Measurements from ENCODE around the gene NTSR2. TPM values are rescaled to one million over a fixed set of nuclear protein-coding genes. Genes with fewer than 3 reads are reported as not detected.

NTSR2 gene
- total and polyA plus RNA-seq, 2 of the 8 experiments (the other 6 are each of a cell fraction or from before 2014, with no cell fraction given) = 0.05 TPM; not detected in 1

DNA sequence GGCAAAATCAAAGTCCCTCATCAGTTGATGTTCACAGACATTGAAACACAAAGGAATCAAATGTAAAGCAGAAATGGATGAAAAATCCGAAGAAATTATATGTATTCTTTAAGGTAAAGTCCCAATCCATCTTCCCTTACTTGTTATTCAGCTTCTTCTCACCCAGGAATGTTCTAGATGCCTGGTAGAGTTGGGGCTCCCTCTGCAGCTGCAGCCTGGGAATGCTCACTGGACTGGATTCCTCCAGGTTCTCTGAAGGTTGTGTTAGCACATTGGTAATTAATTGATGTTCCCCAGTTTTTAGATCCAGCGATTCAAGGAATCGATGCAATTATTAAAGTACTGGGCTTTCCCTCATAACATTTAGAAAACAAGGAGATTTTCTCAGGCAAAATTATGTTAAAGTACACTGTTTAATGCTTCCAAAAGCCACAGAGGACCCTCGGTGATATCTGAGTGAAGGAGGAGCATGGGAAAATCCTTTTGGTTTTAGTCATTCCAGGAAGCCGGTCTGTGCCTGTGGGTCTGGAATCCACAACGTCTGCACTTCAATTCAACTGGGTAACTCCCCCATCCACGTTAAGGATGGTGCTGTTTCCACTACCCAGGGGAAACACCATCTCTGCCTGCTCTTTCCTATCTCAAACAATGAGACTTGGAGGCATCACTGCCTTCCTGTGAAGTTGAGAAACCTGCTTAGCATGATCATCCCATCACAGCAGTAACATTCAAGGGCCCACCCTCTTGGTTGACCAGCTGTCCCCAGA is 22.0 kb downstream of the NTSR2 start:
- CTCF ChIA-PET (ENCODE audit: partially characterized antibody) = interaction anchor here (0.6 to 6.2 kb wide), 20 partner anchors 8 to 170 kb away, joined by 3 to 29 read pairs (median 4); partner anchors contain the start of gene GREB1
- 0 out of 8 replicates have a peak, but pooled peaks cover 0 to 2% (median 0%) of the 10 kb centered on the region in 4 experiments for H3K36me3 ChIP-seq (ENCODE audit: control insufficient read depth in 2 of 4, insufficient read depth in 4 of 4, low read length in 3 of 4)
- H3K4me1 ChIP-seq (replicated peaks in 1 of 4; ENCODE audit: control insufficient read depth in 3 of 4, insufficient read depth in 4 of 4, low read length in 3 of 4) = no peaks in the 10 kb centered on the region
- POLR2A ChIA-PET (ENCODE audit: partially characterized antibody) = interaction anchor here (2.1 kb wide), 1 partner anchor 8 kb away, joined by 4 read pairs; no protein-coding TSS in a partner anchor
- no peak overlapping the region for H4K8ac ChIP-seq (ENCODE audit: extremely low read depth, insufficient read depth, low read length)
- H4K5ac ChIP-seq (ENCODE audit: insufficient read length, low read depth, low read length) = no peak overlapping the region
- H3K18ac ChIP-seq (ENCODE audit: extremely low read depth, low read length) = no peak overlapping the region
- no peak overlapping the region for H2BK5ac ChIP-seq (ENCODE audit: low read depth, low read length)
- no peak overlapping the region for H4K91ac ChIP-seq (replicated peaks; ENCODE audit: insufficient read length, low read length)
- no peaks in the 10 kb centered on the region for H3K9me3 ChIP-seq (ENCODE audit: insufficient read depth in 2 of 2, low read depth in 1 of 2, low read length in 1 of 2)
- 0 out of 2 replicates have a peak overlapping the region, but pooled peaks have one; percentile 65 for H2AK5ac ChIP-seq (ENCODE audit: low read depth, low read length)
- no peak overlapping the region for H3K9ac ChIP-seq (replicated peaks in 1 of 4; ENCODE audit: extremely low read depth in 1 of 4, low read depth in 3 of 4, low read length in 3 of 4)
- TF ChIP-seq CEBPB (IDR thresholded peaks at IDR 0.05; ENCODE audit: low read depth, low read length) (no peak), TBP (IDR thresholded peaks at IDR 0.05; ENCODE audit: low read depth, low read length) (no peak), RAD21 (IDR thresholded peaks at IDR 0.05 in 1 of 2, conservative IDR thresholded peaks at IDR 0.05 in 1 of 2; ENCODE audit: low read depth in 2 of 2, low read length in 2 of 2) (peak; percentile 60 to 69), MAX (IDR thresholded peaks at IDR 0.05) (no peak), TEAD4 (IDR thresholded peaks at IDR 0.05; ENCODE audit: low read depth, low read length) (peak; percentile 53; the same call in 1 of the 2 replicates)
- TF ChIP-seq, protein P1, sequence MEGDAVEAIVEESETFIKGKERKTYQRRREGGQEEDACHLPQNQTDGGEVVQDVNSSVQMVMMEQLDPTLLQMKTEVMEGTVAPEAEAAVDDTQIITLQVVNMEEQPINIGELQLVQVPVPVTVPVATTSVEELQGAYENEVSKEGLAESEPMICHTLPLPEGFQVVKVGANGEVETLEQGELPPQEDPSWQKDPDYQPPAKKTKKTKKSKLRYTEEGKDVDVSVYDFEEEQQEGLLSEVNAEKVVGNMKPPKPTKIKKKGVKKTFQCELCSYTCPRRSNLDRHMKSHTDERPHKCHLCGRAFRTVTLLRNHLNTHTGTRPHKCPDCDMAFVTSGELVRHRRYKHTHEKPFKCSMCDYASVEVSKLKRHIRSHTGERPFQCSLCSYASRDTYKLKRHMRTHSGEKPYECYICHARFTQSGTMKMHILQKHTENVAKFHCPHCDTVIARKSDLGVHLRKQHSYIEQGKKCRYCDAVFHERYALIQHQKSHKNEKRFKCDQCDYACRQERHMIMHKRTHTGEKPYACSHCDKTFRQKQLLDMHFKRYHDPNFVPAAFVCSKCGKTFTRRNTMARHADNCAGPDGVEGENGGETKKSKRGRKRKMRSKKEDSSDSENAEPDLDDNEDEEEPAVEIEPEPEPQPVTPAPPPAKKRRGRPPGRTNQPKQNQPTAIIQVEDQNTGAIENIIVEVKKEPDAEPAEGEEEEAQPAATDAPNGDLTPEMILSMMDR (IDR thresholded peaks at IDR 0.05; ENCODE audit: control extremely low read depth in 1 of 3, insufficient read depth in 1 of 3, low read depth in 1 of 3, low read length in 3 of 3) = peak; percentile 38 to 55 (median 39)
- H4K20me1 ChIP-seq (replicated peaks in 1 of 2; ENCODE audit: control insufficient read depth in 1 of 2, insufficient read depth in 2 of 2, low read length in 2 of 2) = no peaks in the 10 kb centered on the region
- H3K4me3 ChIP-seq (ENCODE audit: extremely low read depth in 1 of 4, insufficient read depth in 2 of 4, low read depth in 3 of 4, low read length in 4 of 4) = no peak overlapping the region
- WGBS, 2 experiments (ENCODE audit: extremely low coverage in 1 of 2, insufficient coverage in 1 of 2, insufficient read length in 1 of 2, insufficient replicate concordance in 2 of 2, low coverage in 1 of 2, low lambda C conversion rate in 2 of 2, missing lambda C conversion rate in 1 of 2) = 90% methylated on average over 7 of the region's 7 CpGs; no CpG with 5 or more reads in 1 of the 2 experiments
- no peaks in the 10 kb centered on the region for H3K79me1 ChIP-seq (ENCODE audit: low read depth, low read length)
- no peak overlapping the region for H3K4me2 ChIP-seq (ENCODE audit: insufficient read depth in 1 of 2, low read depth in 2 of 2, low read length in 2 of 2)
- no peak for DNase-seq (ENCODE audit: low read depth in 1 of 2, low spot score in 2 of 2)
- no peak overlapping the region for H2BK12ac ChIP-seq (ENCODE audit: low read depth, low read length)
- FAIRE-seq = no peak
- no peaks in the 10 kb centered on the region for H3K23me2 ChIP-seq (ENCODE audit: low read depth, low read length)
- H3K23ac ChIP-seq (ENCODE audit: insufficient read length) = no peak overlapping the region
- no peak overlapping the region for H2BK20ac ChIP-seq (ENCODE audit: low read length)
- no peak overlapping the region for H3K27ac ChIP-seq (ENCODE audit: low read depth, low read length)
- no peaks in the 10 kb centered on the region for H3K79me2 ChIP-seq (ENCODE audit: control insufficient read depth in 1 of 2, insufficient read depth in 2 of 2, low read length in 2 of 2)
- H2AFZ ChIP-seq (ENCODE audit: low read length) = no peak overlapping the region
- no peaks in the 10 kb centered on the region for H3K27me3 ChIP-seq (replicated peaks in 1 of 4; ENCODE audit: control insufficient read depth in 3 of 4, extremely low read depth in 1 of 4, insufficient read depth in 3 of 4, low read length in 3 of 4)
- H3K56ac ChIP-seq (replicated peaks; ENCODE audit: insufficient read length, low read depth, low read length) = no peak overlapping the region
- H2BK15ac ChIP-seq (ENCODE audit: low read length) = no peak overlapping the region
- H3K4ac ChIP-seq (replicated peaks; ENCODE audit: insufficient read length, low read depth, low read length) = no peak overlapping the region
- no peak overlapping the region for H3K14ac ChIP-seq (ENCODE audit: insufficient read length)
- H2BK120ac ChIP-seq (replicated peaks; ENCODE audit: low read depth, low read length) = no peak overlapping the region
